Chondrocyte (in vitro differentiated cells): Measurements from ENCODE around the gene CYP2U1. TPM values are rescaled to one million over a fixed set of nuclear protein-coding genes. Genes with fewer than 3 reads are reported as not detected.

Experiments used
- DNase-seq: peaks from one replicate; pipeline ENCODE4 v3.0.0; 2021; ENCODE audit warnings: mixed read lengths, low spot score
- H3K27ac Mint-ChIP-seq: one replicate; pipeline ENCODE4 v1.8.0; 2021; ENCODE audit warnings: mild to moderate bottlenecking, moderate library complexity, mixed read lengths; ENCODE audit not compliant: unreplicated experiment
- H3K27me3 Mint-ChIP-seq: 2 replicates; pipeline ENCODE4 v1.8.0; 2021; ENCODE audit warnings: low read depth, mixed read lengths
- H3K36me3 Mint-ChIP-seq: 2 replicates; pipeline ENCODE4 v1.8.0; 2021; ENCODE audit warnings: low read depth, mixed read lengths
- H3K4me1 Mint-ChIP-seq: 2 replicates; pipeline ENCODE4 v1.8.0; 2021; ENCODE audit warnings: low read depth, mild to moderate bottlenecking, mixed read lengths
- H3K4me3 Mint-ChIP-seq: one replicate; pipeline ENCODE4 v1.8.0; 2021; ENCODE audit warnings: mild to moderate bottlenecking, moderate library complexity, mixed read lengths; ENCODE audit not compliant: unreplicated experiment
- H3K9me3 Mint-ChIP-seq: 2 replicates; pipeline ENCODE4 v1.8.0; 2021; ENCODE audit warnings: low read depth, mixed read lengths
- total RNA-seq: library from RNA; stranded (reverse); gene quantifications from 3 replicates; pipeline ENCODE4 v1.2.1, GENCODE V29; 2021
- TF ChIP-seq, protein P1 (sequence below): fragments of 200-600 bp; sonication (generic); IDR thresholded peaks from 2 replicates; pipeline ENCODE4 v1.5.0; 2021; ENCODE audit warnings: antibody characterized with exemption, mild to moderate bottlenecking, moderate library complexity

CYP2U1 gene
- total RNA-seq, 1 donor from 2014 or later, result 16.4 TPM

DNA sequence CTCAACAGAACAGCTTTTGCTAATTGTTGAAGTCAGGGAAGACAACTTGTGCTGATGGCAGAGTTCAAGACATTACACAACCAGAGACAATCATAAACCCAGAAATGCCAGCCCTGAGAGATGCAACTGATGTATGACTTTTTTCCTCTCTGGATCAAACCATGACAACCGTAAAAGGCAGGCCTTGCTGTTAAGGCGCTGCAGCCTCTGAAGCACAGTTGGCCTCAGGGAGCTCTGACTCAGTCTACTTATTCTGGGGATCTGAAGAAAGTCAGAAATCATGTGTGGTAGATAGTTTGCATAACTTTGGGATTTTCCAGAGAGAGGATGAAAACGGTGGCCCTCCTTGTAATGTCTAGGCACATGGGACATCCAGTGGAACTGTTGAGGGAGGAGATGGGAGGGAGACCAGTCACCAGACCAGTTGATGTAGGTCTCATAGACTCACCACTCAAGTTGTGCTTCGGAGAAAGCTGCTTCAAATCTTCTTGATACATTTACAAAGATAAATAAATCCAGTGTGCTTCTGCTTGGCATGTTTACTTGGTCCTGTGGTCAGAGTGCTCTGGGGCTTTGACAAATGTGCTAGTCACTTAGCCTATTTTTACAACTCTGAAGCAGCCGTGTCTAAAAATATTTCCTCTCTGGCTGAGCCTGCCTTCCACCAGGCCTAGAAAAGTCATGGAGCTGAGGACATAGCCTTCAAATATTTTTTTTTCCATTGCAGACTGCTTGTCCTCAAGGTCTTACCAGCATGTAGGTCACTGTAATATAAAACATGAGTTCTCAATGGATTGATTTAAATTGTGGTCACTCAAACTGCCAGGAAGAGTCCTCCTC lies 65.8 kb downstream of the CYP2U1 start:
- TF ChIP-seq, protein P1, sequence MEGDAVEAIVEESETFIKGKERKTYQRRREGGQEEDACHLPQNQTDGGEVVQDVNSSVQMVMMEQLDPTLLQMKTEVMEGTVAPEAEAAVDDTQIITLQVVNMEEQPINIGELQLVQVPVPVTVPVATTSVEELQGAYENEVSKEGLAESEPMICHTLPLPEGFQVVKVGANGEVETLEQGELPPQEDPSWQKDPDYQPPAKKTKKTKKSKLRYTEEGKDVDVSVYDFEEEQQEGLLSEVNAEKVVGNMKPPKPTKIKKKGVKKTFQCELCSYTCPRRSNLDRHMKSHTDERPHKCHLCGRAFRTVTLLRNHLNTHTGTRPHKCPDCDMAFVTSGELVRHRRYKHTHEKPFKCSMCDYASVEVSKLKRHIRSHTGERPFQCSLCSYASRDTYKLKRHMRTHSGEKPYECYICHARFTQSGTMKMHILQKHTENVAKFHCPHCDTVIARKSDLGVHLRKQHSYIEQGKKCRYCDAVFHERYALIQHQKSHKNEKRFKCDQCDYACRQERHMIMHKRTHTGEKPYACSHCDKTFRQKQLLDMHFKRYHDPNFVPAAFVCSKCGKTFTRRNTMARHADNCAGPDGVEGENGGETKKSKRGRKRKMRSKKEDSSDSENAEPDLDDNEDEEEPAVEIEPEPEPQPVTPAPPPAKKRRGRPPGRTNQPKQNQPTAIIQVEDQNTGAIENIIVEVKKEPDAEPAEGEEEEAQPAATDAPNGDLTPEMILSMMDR, result no peak
- no peaks in the 10 kb centered on the region for H3K27me3 Mint-ChIP-seq
- peaks cover 3% of the 10 kb centered on the region for H3K36me3 Mint-ChIP-seq
- H3K4me1 Mint-ChIP-seq, result peaks cover 43% of the 10 kb centered on the region
- DNase-seq, result no peak
- peak overlapping the region; percentile 11 for H3K4me3 Mint-ChIP-seq
- H3K9me3 Mint-ChIP-seq, result no peaks in the 10 kb centered on the region
- H3K27ac Mint-ChIP-seq, result peak overlapping the region; percentile 96

DNA sequence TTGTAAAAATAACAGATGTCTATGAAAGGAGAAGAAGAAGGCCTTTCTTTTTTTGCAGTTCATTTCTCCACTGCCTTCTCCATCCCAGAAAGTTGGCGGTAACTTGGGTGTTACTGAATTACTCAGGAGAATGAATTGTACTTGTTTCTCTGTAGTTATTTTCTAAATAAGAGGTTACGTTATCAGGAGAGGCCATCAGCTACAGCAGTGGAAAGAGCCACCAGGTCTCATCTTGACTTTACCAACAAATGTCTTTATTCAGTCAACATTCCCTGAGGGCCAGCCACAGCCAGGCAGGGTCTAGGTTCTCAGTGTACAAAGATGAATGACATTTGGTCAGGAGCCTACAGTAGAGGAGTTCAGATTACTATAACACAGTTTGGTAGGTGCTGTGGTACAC lies 66.4 kb downstream of the CYP2U1 start:
- Mint-ChIP-seq H3K4me1 (peaks cover 43% of the 10 kb centered on the region), H3K27ac (peak overlapping the region; percentile 96), H3K27me3 (no peaks in the 10 kb centered on the region), H3K4me3 (no peak overlapping the region), H3K36me3 (peaks cover 3% of the 10 kb centered on the region), H3K9me3 (no peaks in the 10 kb centered on the region)
- TF ChIP-seq, protein P1, result no peak
- no peak for DNase-seq

DNA sequence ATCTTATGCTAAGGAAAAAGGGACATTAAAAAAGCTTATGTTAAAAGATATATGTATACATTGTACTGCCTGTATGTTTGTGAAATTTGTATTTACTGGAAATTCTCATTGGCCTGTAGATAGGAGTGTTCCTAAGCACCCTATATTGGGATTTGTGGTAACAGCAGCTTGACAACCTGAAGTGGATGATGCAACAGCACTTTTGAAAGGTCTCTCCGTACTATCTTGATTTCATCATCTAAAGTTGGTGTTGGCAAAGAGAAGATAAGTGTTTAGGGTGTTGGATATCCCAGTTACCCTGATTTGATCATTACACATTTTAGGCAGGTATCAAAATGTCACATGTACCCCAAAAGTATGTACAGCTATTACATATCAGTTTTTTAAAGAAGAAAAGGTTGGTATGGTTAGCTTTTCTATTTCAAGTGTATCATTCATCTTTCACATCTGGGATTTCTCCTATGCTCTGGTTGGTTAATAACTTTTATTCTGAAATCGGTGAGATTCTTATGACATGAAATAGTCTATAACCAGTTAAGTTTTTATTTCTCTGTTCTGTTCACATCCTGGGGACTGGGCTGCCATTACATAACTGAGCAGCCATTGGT lies 68.7 kb downstream of the CYP2U1 start:
- H3K4me1 Mint-ChIP-seq, result peaks cover 47% of the 10 kb centered on the region
- TF ChIP-seq, protein P1, result no peak
- H3K4me3 Mint-ChIP-seq, result no peak overlapping the region
- H3K27ac Mint-ChIP-seq, result no peak overlapping the region
- H3K36me3 Mint-ChIP-seq, result peaks cover 3% of the 10 kb centered on the region
- H3K27me3 Mint-ChIP-seq, result no peaks in the 10 kb centered on the region
- no peak for DNase-seq
- H3K9me3 Mint-ChIP-seq, result no peaks in the 10 kb centered on the region

DNA sequence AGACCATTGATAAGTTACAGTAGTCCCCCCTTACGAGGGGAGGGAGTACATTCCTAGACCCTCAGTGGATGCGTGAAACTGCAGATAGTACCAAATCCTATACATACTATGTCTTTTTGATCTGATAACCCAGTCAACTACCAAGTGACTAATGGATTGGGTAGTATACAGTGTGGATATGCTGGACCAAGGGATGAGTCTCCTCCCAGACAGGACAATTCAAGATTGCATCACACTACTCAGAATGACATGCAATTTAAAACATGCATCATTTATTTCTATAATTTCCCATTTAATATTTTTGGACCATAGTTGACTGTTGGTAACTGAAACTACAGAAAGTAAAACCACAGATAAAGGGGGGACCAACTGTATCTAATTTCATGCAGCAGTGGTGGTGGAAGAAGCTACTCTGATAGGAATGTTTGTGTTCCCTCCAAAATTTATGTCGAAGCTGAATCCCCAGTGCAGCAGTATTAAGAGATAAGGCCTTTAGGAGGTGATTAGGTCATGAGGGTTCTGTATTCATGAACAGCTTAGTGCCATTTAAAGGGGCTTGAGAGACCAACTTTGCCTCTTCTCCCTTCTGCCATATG lies 70.3 kb downstream of the CYP2U1 start:
- Mint-ChIP-seq H3K4me3 (no peak overlapping the region), H3K4me1 (peaks cover 41% of the 10 kb centered on the region), H3K36me3 (peaks cover 3% of the 10 kb centered on the region), H3K27ac (no peak overlapping the region), H3K9me3 (no peaks in the 10 kb centered on the region), H3K27me3 (no peaks in the 10 kb centered on the region)
- DNase-seq, result no peak
- TF ChIP-seq, protein P1, result no peak

Other genes starting within 250 kb of the CYP2U1 start
- 104 to 155 TPM (median 105 TPM) in 3 replicates for gene PAPSS1, start 211.3 kb upstream of the CYP2U1 start, total RNA-seq
- 49.7 to 71.5 TPM (median 65.5 TPM) in 3 replicates for gene SGMS2, start 106.6 kb upstream of the CYP2U1 start, total RNA-seq
- 20.4 to 27.4 TPM (median 21.6 TPM) in 3 replicates for gene HADH, start 58.3 kb downstream of the CYP2U1 start, total RNA-seq
- 2.8 to 4.6 TPM (median 3.1 TPM) in 3 replicates for gene LEF1, start 237.4 kb downstream of the CYP2U1 start, total RNA-seq